ENCODE data around the gene RRP7A.
"Not testable (repeated sequence)": the region's sequence is repeated elsewhere in the genome, so short reads cannot be mapped to it uniquely, and the experiment has no call there.

RRP7A gene

GRCh38 chr22:42493393-42493792, 26.2 kb downstream of the RRP7A start:
- DNase-seq = no peak

- DNase-seq = no peak
Observed at GRCh38 chr22:42492323-42492690, 27.3 kb downstream of the RRP7A start.

- DNase-seq = no peak
Observed at GRCh38 chr22:42490243-42490832, 29.3 kb downstream of the RRP7A start.

- no peak for DNase-seq
Observed at GRCh38 chr22:42489000-42489399, 30.6 kb downstream of the RRP7A start.

- DNase-seq = no peak
Observed at GRCh38 chr22:42484506-42484905, 35.1 kb downstream of the RRP7A start.

GRCh38 chr22:42483610-42484223, 35.9 kb downstream of the RRP7A start:
- DNase-seq = not testable (repeated sequence)

- DNase-seq = no peak
Observed at GRCh38 chr22:42475122-42475521, 44.5 kb downstream of the RRP7A start.

- peak; percentile 33 for DNase-seq
Observed at GRCh38 chr22:42473484-42474193, 46.0 kb downstream of the RRP7A start.

- no peak for DNase-seq
Observed at GRCh38 chr22:42472671-42473070, 46.9 kb downstream of the RRP7A start.

GRCh38 chr22:42471441-42471840, 48.2 kb downstream of the RRP7A start:
- DNase-seq = no peak

- DNase-seq = no peak
Observed at GRCh38 chr22:42470366-42471082, 49.1 kb downstream of the RRP7A start.

GRCh38 chr22:42468841-42469240, 50.8 kb downstream of the RRP7A start:
- DNase-seq = no peak

- DNase-seq = no peak
Observed at GRCh38 chr22:42462016-42462415, 57.6 kb downstream of the RRP7A start.

- no peak for DNase-seq
Observed at GRCh38 chr22:42461511-42461910, 58.1 kb downstream of the RRP7A start.
